HFF-Myc (cell line): Measurements from ENCODE around the gene TRPV3.

ENCODE experiments used
- DNase-seq: peaks from one replicate; pipeline ENCODE4 v3.0.0-alpha.2; 2011; ENCODE audit warnings: low read depth; ENCODE audit errors: extremely low read depth
- H3K4me3 ChIP-seq: replicated peaks from 2 replicates; pipeline ENCODE4 v1.5.1; 2011; ENCODE audit warnings: low read depth, mild to moderate bottlenecking, control low read depth, low read length
- TF ChIP-seq, protein P1 (sequence below): IDR thresholded peaks from 2 replicates; pipeline ENCODE4 v1.5.1; 2012; ENCODE audit warnings: mild to moderate bottlenecking, low read depth, low read length, control low read depth; ENCODE audit errors: missing control alignments

The TRPV3 gene

DNA sequence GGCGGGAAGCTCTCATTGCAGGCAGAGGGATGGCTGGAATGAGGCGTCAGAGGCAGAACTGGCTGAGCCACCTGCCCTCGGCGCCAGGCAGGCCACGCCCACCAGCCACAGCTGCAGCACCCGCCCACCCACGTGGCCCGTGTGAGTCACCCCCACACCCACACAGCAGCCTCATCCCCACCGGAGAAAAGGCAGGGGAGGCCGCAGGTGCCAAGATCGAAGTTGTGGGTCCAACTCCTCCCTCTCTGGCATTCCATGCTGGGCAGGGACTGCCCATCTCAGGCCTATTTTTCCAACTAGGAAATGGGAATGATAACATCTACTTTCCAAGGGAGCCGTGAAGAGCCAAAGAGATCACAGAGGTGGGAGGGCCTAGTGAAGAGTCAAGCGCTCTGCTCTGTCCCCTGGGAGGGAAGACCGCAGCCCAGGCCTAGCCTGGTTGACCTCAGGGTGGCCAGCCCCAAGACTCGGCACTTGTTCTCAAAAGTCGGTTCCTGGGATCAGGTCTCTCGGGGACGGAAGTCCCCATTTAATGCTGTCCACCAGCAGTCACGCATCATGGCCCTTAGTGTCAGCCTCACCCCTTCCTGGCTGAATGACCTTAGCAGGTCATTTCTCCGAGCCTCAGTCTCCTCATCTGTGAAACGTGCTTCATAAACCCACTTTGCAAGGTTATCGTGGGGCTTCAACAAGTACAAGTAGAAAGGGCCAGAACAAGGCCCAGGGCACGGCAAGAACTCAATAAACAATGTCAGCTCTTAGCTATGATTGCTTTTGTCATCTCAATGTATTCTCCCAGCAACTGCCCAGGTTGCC lies at the start of gene TRPV3:
Gene TRPV3, minus strand, starts transcription at position 45 of the 816 bp plus-strand sequence. CDS start 2,962 bp downstream, outside the sequence.
- TF ChIP-seq, protein P1, sequence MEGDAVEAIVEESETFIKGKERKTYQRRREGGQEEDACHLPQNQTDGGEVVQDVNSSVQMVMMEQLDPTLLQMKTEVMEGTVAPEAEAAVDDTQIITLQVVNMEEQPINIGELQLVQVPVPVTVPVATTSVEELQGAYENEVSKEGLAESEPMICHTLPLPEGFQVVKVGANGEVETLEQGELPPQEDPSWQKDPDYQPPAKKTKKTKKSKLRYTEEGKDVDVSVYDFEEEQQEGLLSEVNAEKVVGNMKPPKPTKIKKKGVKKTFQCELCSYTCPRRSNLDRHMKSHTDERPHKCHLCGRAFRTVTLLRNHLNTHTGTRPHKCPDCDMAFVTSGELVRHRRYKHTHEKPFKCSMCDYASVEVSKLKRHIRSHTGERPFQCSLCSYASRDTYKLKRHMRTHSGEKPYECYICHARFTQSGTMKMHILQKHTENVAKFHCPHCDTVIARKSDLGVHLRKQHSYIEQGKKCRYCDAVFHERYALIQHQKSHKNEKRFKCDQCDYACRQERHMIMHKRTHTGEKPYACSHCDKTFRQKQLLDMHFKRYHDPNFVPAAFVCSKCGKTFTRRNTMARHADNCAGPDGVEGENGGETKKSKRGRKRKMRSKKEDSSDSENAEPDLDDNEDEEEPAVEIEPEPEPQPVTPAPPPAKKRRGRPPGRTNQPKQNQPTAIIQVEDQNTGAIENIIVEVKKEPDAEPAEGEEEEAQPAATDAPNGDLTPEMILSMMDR = no peak
- DNase-seq = no peak
- no peak within 1 kb of the TSS for H3K4me3 ChIP-seq

DNA sequence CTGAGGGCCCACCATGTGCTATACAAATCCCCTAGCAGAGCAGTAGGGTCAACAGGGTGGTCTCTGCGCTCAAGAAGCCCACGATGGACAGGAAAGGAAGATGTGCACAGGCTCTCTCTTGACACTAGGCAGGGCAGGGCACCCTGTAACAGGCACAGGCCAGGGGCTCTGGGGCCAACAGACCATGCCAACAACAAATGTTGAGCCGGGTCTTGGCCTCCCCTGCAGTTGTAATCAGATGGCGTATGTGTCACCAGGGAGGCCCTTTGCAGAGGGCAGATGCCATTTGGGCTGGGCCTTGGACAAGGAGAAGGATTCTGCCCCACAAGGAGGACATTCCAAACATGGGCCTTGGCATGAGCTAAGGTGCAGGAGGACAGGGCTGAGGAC lies 46.3 kb upstream of the TRPV3 start:
- TF ChIP-seq, protein P1 = no peak
- no peak for DNase-seq
- H3K4me3 ChIP-seq = no peak overlapping the region

DNA sequence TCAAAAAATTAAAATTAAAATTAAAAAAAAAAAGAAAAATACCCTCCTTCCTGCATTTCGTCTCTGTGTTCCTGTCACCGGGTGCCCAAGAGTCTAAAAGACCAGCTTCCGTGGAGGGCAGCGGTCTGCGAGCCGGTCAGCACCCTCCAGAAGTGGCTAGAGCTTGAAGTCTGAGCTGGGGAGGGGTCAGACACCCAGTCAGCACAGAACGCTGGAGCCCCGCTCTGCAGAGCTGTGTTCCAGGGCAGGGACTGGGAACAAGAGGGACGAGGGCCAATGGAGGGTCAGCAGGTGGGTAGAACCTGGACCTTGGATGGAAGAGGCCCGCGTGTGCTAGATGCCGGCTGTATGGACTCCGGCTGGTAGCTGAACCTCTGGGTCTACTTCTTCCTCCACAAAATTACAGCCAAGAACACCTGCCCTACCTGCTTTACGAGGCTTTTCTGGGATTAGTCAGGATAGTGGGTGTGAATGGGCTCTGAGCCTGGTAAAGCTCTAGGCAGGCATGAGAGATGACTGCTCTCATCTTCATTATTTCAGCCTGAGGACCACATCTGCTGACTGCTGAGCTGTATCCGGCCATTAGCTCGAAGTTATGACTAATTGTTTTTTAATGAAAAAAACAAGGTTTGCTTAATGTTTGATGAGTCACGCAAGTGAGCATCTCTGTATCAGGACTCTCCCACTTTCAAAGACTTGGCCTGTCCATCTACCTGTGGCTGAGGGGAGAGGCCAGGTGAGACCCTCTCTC lies 45.7 kb upstream of the TRPV3 start:
- TF ChIP-seq, protein P1 = no peak
- no peak overlapping the region for H3K4me3 ChIP-seq
- DNase-seq = peak; percentile 79

- H3K4me3 ChIP-seq = no peak overlapping the region
- TF ChIP-seq, protein P1 = peak; percentile 36
- DNase-seq = no peak
These were observed 44.9 kb upstream of the TRPV3 start for GRCh38 chr17:3602499-3602898.

DNA sequence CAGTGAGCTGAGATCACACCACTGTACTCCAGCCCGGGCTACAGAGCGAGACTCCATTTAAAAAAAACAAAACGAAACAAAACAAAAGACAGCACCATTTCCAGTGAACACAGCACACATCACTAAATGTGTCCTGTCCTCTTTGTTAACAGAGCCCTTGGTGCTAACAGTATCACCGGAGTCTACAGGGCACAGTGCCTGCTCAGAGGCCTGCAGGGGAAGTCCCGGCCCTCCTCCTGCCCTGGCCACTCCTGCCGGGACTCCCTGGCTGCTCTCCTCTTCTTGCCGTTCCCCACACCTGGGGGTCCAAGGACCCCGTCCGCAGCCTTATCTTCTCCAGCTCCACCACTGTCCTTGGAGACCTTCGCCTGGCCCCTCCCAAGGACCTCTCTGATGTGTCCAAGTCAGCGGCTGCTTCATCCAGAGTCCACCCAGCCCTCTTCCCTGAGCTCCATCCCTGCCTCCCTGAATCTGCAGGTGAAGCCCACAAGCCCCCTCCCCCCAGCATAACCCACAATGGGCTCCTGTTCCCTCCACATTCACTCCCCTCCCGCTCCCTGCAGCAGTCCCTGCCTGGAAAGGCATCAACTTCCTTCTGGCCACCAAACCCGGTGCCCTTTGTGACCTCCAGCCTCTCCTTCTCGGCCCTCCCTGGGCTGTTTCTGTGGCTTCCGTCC lies 43.1 kb upstream of the TRPV3 start:
- TF ChIP-seq, protein P1 = no peak
- DNase-seq = no peak
- H3K4me3 ChIP-seq = no peak overlapping the region

- TF ChIP-seq, protein P1 = no peak
- no peak overlapping the region for H3K4me3 ChIP-seq
- DNase-seq = no peak
These were observed 40.5 kb upstream of the TRPV3 start for GRCh38 chr17:3598078-3598477.
